Measurements from ENCODE around the gene ATXN2. TPM values are rescaled to one million over a fixed set of nuclear protein-coding genes. Genes with fewer than 3 reads are reported as not detected.
A peak's percentile ranks its signal among the peaks of the same experiment; 100 is the strongest.

The ATXN2 gene
- total and polyA plus RNA-seq, 9 of the 15 experiments (the other 6 are each of a cell fraction or from before 2014, with no cell fraction given), result 16.8 to 67.8 (median 29.3) TPM

DNA sequence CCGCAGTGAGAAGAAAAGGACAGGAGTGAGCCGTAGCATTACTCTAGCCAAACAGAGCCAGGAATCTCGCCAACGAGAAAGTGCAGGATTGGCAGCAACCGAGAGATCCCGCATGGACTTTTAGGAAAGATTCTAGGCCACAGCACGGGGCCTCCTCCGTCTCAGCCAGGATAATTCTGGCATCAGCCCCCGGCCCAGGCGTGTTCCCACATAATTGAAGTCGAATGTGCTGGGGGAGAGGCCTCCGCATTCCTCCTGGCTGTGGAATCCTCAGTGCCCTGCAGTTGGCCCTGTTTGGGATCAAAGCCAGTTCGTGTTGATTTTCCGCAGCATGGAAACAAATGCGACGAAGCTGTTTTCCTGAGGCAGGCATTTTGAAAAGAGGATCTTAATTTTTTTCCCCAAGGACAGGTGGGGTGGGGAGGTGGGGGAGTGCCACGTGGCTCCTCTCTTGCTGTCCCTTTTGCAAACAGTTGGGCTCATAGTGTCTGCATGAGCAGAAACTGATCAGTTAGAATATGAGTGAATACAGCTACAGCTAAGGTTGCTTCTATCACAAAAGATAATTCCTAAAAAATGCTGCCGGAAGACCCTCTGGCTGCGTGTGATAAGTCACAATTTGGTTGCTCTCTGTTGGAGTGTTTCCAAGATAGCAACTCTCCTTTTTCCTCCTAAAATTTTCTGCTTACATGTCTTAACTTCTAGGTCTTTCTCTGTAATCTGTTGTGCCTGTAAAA is 37.3 kb upstream of the ATXN2 start (continued):
- TF ChIP-seq, protein P1, sequence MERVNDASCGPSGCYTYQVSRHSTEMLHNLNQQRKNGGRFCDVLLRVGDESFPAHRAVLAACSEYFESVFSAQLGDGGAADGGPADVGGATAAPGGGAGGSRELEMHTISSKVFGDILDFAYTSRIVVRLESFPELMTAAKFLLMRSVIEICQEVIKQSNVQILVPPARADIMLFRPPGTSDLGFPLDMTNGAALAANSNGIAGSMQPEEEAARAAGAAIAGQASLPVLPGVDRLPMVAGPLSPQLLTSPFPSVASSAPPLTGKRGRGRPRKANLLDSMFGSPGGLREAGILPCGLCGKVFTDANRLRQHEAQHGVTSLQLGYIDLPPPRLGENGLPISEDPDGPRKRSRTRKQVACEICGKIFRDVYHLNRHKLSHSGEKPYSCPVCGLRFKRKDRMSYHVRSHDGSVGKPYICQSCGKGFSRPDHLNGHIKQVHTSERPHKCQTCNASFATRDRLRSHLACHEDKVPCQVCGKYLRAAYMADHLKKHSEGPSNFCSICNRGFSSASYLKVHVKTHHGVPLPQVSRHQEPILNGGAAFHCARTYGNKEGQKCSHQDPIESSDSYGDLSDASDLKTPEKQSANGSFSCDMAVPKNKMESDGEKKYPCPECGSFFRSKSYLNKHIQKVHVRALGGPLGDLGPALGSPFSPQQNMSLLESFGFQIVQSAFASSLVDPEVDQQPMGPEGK (CRISPR knock-in tag; IDR thresholded peaks at IDR 0.05; ENCODE audit: borderline replicate concordance), result no peak
- TF ChIP-seq PML (IDR thresholded peaks at IDR 0.05; ENCODE audit: low read length) (peak; percentile 74), CBX1 (IDR thresholded peaks at IDR 0.05; ENCODE audit: low read depth) (no peak), RAD21 (CRISPR knock-in tag; conservative IDR thresholded peaks at IDR 0.05 in 1 of 2, IDR thresholded peaks at IDR 0.05 in 1 of 2) (0 out of 4 replicates have a peak, but pooled peaks of 1 of the 2 experiments have one; percentile 7), TCF3 (CRISPR knock-in tag; IDR thresholded peaks at IDR 0.05) (peak; percentile 90), CHD1 (IDR thresholded peaks at IDR 0.05; ENCODE audit: low read length) (no peak), ATF7 (IDR thresholded peaks at IDR 0.05) (peak; percentile 44; the same call in 1 of the 2 replicates), FOXA3 (CRISPR knock-in tag; conservative IDR thresholded peaks at IDR 0.05 in 1 of 2, IDR thresholded peaks at IDR 0.05 in 1 of 2) (no peak), ZNF444 (CRISPR knock-in tag; IDR thresholded peaks at IDR 0.05) (no peak)
- TF ChIP-seq, protein P2, sequence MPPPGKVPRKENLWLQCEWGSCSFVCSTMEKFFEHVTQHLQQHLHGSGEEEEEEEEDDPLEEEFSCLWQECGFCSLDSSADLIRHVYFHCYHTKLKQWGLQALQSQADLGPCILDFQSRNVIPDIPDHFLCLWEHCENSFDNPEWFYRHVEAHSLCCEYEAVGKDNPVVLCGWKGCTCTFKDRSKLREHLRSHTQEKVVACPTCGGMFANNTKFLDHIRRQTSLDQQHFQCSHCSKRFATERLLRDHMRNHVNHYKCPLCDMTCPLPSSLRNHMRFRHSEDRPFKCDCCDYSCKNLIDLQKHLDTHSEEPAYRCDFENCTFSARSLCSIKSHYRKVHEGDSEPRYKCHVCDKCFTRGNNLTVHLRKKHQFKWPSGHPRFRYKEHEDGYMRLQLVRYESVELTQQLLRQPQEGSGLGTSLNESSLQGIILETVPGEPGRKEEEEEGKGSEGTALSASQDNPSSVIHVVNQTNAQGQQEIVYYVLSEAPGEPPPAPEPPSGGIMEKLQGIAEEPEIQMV (tag; conservative IDR thresholded peaks at IDR 0.05; ENCODE audit: low read depth), result no peak

Data from K562 (cell line).